Adipose tissue (tissue), 3 donors: ENCODE data around the gene IFIT1. TPM values are rescaled to one million over a fixed set of nuclear protein-coding genes. Genes with fewer than 3 reads are reported as not detected.
"Not testable (repeated sequence)": the region's sequence is repeated elsewhere in the genome, so short reads cannot be mapped to it uniquely, and the experiment has no call there.

Source experiments
- H3K27ac ChIP-seq: one replicate; pipeline ENCODE4 v1.5.1; 2013; ENCODE audit warnings: low read depth, low read length
- WGBS, 3 donors: extraction: QIAGEN DNeasy Blood & Tissue Kit; methylation state at CpG; one replicate each; pipeline ENCODE4 v1.1.7; 2013; 5-methylcytosine and 5-hydroxymethylcytosine counted together
- polyA plus RNA-seq, 3 donors: library from polyadenylated mRNA; stranded (reverse); fragments of 200-250 nt; gene quantifications; one replicate each; pipeline ENCODE4 v1.2.3, GENCODE V29; 2013
- donor health status: healthy with polysubstance abuse.
- donor health status: Bipolar disorder and iron deficiency.
- donor health status: healthy.

IFIT1 gene
- polyA plus RNA-seq, 3 donors, result 4.4 to 30.5 (median 5.4) TPM

DNA sequence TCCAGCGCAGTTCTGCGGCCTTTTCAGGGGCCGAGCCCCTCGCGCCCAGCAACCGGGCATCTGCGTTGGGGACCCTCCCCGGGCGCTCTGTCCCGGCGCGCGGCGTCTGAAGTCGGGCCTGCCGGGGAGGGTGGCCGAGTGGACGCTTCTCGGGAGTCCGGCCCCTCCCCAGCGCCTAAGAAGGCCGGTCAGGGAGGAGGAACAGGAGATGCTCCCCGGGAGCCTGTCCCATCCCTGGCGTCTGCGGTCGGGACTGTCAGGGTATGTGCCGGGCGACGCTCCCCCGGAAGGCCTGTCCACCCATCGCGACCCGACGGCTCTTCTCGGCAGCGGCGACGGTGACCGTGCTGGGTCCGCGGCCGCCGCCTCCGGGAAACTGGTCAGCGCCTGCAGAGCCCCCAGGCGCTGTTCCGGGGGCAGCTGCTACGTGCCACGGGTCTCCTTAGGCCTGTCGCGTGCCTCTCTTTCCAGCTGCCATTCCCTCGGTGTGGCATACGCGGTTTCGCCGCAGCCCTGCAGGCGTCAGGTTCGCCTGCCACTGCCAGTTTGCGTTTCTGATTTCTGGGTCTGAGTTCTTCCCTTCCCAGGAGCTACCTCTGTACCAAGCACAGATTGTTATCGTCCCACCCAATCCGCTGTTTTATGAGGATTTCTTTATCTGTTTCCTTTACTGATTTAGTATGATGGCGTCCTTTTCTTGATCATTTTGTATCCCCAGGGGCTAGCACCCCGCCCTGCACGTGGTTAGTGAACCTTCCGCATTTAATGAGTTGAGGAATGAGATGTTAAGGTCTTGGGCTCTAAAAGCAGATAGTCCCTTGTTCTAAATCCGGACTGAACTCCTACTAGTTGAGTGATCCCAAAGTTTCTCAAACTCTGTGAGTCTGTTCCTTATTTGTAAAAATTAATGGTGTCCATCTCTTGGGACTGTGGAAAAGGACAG, 22.7 kb downstream of the IFIT1 start:
- H3K27ac ChIP-seq, result peak overlapping the region; percentile 76
- 1% methylated on average over 49 to 66 of the region's 66 CpGs for WGBS, 3 donors

- WGBS, 3 donors, result 69 to 94% (median 93%) methylated on average over 1 of the region's 1 CpG
- H3K27ac ChIP-seq, result no peak overlapping the region
Observed at GRCh38 chr10:89416465-89416864, 24.0 kb downstream of the IFIT1 start.

DNA sequence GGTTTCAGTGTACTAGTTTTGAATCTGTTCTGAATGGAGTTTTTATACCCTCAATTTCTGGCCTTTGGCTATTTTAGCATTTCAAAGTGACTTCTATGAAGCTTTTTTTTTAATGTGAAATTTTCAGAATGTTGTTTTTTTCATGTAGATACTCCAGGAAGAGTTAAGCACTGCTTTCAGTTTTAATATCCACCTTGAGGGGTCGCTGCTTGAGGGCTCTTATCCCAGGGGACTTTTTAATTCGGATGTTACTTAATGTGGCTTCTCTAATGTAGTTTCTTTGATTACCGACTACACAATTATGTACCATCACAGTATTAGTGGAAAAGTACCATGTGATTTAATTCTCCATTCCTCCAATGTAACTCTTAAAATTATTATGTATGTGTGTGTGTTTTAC, 27.1 kb downstream of the IFIT1 start:
- H3K27ac ChIP-seq, result no peak overlapping the region
- 39 to 64% (median 41%) methylated on average over 3 of the region's 3 CpGs for WGBS, 3 donors

DNA sequence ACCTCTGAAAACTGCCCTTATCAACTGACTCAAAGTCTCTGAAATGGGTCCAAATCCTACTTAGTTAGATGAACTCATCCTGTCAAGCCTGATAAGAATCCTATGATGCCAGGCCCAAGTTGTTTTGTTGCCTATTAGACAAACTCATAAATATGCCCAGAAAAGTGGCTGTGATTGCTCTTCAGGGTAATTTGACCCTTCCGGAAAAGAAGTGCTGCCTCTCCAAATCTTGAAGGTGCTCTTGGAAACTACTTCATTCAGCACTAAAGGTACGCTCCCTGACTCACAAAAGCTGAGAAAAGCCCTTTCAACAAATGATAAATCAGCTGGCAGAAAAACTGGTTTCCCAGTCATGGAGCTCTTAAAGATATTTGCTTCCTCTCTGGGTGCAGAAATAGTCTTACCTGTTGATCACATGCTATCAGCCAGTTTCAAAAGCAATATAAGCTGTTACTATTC, 28.6 kb downstream of the IFIT1 start:
- H3K27ac ChIP-seq, result no peak overlapping the region
- 87 to 91% (median 88%) methylated on average over 2 of the region's 2 CpGs for WGBS, 3 donors

GRCh38 chr10:89425000-89425399, 32.6 kb downstream of the IFIT1 start:
- 48 to 85% (median 76%) methylated on average over 5 of the region's 5 CpGs for WGBS, 3 donors
- H3K27ac ChIP-seq, result no peak overlapping the region

DNA sequence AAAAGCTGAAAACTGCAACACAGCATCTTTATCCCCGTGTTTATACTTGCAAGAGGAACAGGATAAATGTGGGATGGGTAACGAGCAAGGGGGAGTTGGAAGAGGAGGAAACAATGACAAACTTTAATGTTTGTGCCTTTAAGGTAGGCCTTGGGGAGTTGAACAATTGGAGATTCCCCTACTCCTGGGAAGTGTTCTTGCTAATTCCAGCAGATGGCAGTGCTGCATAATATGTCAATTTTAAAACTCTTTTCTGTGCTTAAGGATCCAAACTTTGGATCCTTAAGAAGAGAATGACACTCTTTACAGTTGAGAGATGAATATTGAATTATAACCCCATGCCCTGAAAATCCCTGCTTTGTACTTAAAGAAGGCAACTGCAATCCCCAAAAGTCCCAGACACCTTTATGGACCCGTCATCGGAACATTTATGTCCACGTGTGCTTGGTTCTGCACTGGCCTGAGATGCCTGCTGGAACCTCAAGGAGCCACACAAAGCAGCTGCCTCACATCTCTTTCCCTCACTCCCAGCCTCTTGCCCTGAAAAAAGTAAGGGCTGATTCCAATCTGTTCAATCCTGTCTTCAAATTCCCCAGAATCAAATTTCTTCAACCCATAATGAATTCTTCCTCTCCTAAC, 33.9 kb downstream of the IFIT1 start:
- no peak overlapping the region for H3K27ac ChIP-seq
- 54 to 61% (median 60%) methylated on average over 5 of the region's 5 CpGs for whole genome bisulfite sequencing, 3 donors

- no peak overlapping the region for H3K27ac ChIP-seq
- WGBS, 3 donors, result 86 to 95% (median 94%) methylated on average over 4 of the region's 4 CpGs
Observed at GRCh38 chr10:89427629-89428028, 35.2 kb downstream of the IFIT1 start.

DNA sequence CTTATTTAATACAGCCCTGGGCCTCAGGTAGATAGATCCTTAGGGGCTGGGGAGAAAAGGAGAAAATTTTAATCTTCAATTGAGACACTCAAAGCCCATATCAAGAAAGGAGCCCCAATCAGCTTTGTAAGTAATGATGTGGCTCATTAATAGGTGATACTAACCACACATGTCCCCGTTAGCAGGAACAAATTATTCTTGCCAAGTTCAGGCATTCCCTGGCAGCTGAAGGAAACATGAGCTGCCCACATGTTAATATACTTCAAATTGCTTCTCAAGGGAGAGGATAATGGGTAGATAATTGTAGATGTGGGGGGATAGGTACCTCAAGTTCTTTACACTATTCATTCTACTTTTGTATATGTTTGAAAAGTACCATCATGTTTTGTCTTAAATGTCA, 36.5 kb downstream of the IFIT1 start:
- H3K27ac ChIP-seq, result no peak overlapping the region
- 46 to 70% (median 50%) methylated on average over 1 of the region's 1 CpG for WGBS, 3 donors

DNA sequence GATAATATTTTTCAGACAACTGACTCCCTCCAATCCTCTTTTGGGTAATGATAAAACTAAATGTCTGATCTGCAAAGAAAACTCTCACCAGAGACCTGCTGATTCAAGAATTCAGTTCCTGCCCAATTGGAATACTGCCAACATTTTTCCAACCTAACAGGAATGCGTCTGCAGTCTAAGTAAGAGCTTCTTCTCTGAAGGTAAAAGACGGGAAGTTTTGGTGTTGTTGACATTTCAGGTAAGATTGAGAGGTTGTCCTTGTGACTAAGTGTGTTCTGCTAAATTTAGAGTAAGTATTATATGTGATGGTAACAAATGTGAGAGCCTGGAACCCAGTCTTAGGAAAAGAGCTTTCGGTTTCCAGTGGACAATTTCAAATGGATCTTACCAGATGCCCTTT, 39.6 kb downstream of the IFIT1 start:
- WGBS, 3 donors, result 43 to 65% (median 63%) methylated on average over 3 of the region's 3 CpGs
- H3K27ac ChIP-seq, result no peak overlapping the region

DNA sequence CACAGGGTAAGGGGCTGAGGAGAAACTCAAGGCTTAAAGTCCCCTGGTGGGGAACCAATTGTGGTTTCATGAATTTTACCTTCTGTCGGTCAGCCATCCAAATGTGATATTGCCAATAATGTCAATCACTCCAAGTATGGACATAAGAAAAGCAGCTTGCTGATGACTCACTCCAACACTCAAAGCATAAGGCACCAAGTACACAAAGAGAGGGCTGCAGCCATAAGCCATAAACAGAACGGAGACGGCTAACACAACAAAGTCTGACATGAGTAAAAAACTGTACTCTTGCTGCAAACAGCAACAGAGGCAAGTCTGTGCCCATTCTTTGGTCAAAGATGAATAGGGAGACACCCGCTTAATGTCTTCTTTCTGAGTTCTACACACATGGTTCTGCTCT, 46.1 kb downstream of the IFIT1 start:
- 94 to 97% (median 94%) methylated on average over 4 of the region's 4 CpGs for WGBS, 3 donors
- H3K27ac ChIP-seq, result no peak overlapping the region

- no peak overlapping the region for H3K27ac ChIP-seq
- WGBS, 3 donors, result 40 to 67% (median 54%) methylated on average over 4 of the region's 4 CpGs
Observed at GRCh38 chr10:89440226-89441009, 48.0 kb downstream of the IFIT1 start.

DNA sequence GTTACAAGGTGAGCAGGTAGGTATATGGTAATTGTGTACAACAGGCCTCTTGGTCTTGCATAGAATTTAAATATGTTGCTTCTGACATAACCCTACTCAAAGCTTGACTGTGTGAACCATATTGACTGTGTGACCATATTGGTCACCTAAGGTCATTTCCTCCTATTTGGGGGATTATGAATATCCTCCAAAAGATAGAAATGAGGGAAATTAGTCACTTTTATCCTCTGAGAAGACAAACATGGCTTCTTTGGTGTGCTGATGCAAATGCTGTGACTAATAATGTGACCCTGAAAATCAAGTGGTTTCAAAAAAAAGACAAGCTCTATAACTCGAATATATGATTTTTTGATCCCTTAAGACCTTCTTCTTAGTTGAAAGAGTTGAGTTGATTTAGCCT, 49.9 kb downstream of the IFIT1 start:
- no peak overlapping the region for H3K27ac ChIP-seq
- 79 to 91% (median 83%) methylated on average over 1 of the region's 1 CpG for whole genome bisulfite sequencing, 3 donors

GRCh38 chr10:89444819-89445218, 52.4 kb downstream of the IFIT1 start:
- not testable (repeated sequence) for H3K27ac ChIP-seq
- WGBS, 3 donors, result 96 to 99% (median 97%) methylated on average over 7 of the region's 7 CpGs

- 69 to 88% (median 84%) methylated on average over 2 of the region's 2 CpGs for WGBS, 3 donors
- no peak overlapping the region for H3K27ac ChIP-seq
Observed at GRCh38 chr10:89450901-89451300, 58.5 kb downstream of the IFIT1 start.

DNA sequence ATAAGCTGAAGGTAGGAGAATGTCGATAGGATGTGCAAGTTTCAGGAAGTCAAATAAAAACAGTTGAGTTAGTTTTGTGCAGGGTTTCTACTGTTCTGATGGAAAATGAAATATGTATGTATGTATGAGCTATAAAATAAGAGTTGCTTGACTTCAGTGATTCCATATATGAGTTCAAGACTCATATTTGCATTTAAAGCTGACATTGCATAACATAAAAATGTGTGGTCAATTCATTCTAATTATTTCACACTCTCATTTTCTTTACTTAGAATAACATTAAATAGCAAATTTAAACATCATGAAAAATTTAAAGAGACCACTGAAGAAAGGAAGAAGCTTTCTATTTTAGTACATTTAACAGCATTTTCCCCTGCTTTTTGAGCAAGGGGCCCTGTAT, 59.8 kb downstream of the IFIT1 start:
- H3K27ac ChIP-seq, result no peak overlapping the region
- WGBS, 3 donors, result 50 to 69% (median 63%) methylated on average over 1 of the region's 1 CpG

DNA sequence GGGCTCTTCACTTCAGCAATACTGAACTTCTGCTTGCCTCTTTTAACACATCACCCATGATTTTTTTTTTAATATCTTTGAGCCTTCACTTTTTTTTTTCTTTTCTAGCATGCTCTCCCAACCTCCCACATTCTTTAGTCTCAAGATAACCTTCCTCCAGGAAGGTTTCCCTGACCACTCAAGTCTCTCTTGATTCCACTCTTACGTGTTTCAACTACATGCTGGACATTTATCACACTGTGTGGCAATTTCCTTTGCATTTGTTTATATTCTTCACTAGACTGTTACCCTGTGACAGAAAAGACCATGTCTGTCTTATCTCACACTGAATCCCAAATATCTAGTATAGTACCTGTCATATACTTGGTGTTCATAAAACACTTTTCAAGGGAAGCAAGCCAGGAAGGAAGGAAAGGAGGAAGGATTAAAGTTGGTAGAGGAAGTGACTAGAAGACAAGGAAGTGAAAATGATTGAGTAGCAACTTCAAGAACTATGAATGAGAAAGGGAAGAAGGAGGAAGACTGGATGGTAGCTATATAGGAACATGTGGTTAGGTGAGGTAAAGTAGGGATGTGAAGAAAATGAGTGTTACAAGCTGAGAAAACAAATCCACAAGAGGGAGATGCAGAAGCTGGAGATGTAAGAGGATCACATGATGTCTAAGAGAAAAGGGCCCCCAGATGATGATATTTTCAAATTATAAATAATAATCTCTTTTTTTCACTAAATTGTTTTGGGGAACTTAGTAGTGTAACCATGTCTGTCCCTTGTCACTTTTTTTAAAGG, 62.3 kb downstream of the IFIT1 start:
- H3K27ac ChIP-seq, result no peak overlapping the region
- WGBS, 3 donors, result 60 to 77% (median 71%) methylated on average over 1 of the region's 1 CpG
